Dermis microvascular lymphatic vessel endothelial cell (primary cell): ENCODE data around the gene HYAL3. TPM values are rescaled to one million over a fixed set of nuclear protein-coding genes. Genes with fewer than 3 reads are reported as not detected.
A peak's percentile ranks its signal among the peaks of the same experiment; 100 is the strongest.

Source experiments
- DNase-seq, 2 donors: peaks; one replicate each; pipeline versions ENCODE4 v3.0.0 to v3.0.0-alpha.2; 2010; ENCODE audit warnings: low read depth in 2 of 2
- total RNA-seq: library from RNA; depleted of rRNA; stranded (reverse); fragments of >200 nt; gene quantifications from 2 replicates; pipeline ENCODE4 v1.2.1, GENCODE V29; 2014

The HYAL3 gene
- 17.5 and 23.6 TPM in 2 replicates for total RNA-seq

GRCh38 chr3:50298836-50299637 lies at the start of gene HYAL3, which contains the start of gene NAA80:
HYAL3 (minus strand) TSS chr3:50299405; CDS start chr3:50295602, 3,803 bp downstream.
NAA80 (minus strand) TSS chr3:50299405; CDS start chr3:50297463, 1,942 bp downstream.
- DNase-seq = peak; percentile 99 to 100

- peak in 1 of 2 donors; percentile 78 for DNase-seq
These were observed 48.1 kb upstream of the HYAL3 start for GRCh38 chr3:50347187-50347813.

- DNase-seq = no peak
These were observed 46.5 kb upstream of the HYAL3 start, which contains the start of gene ZMYND10 for GRCh38 chr3:50345586-50346234. ZMYND10 (minus strand) TSS chr3:50345732; CDS start chr3:50345579, 153 bp downstream.

GRCh38 chr3:50345008-50345407 lies 45.8 kb upstream of the HYAL3 start:
- no peak for DNase-seq

GRCh38 chr3:50342813-50343633 lies 43.8 kb upstream of the HYAL3 start:
- no peak for DNase-seq

- no peak for DNase-seq
These were observed 42.9 kb upstream of the HYAL3 start for GRCh38 chr3:50341996-50342650.

- no peak for DNase-seq
These were observed 42.3 kb upstream of the HYAL3 start for GRCh38 chr3:50341537-50341936.

- no peak for DNase-seq
These were observed 41.5 kb upstream of the HYAL3 start, which contains the start of gene RASSF1 for GRCh38 chr3:50340448-50341329. RASSF1 (minus strand) TSS chr3:50340836; CDS start chr3:50340805, 31 bp downstream.

GRCh38 chr3:50340147-50340447 lies 40.9 kb upstream of the HYAL3 start:
- no peak for DNase-seq

GRCh38 chr3:50339485-50340146 lies 40.4 kb upstream of the HYAL3 start:
- no peak for DNase-seq

- DNase-seq = no peak
These were observed 39.8 kb upstream of the HYAL3 start for GRCh38 chr3:50338965-50339364.

- DNase-seq = peak; percentile 97 to 99
These were observed 38.1 kb upstream of the HYAL3 start for GRCh38 chr3:50337175-50337861.

- peak in 1 of 2 donors; percentile 36 for DNase-seq
These were observed 37.4 kb upstream of the HYAL3 start for GRCh38 chr3:50336452-50337174.

- DNase-seq = peak in 1 of 2 donors; percentile 65
These were observed 35.3 kb upstream of the HYAL3 start for GRCh38 chr3:50334339-50335075.

- peak in 1 of 2 donors; percentile 88 for DNase-seq
These were observed 34.6 kb upstream of the HYAL3 start for GRCh38 chr3:50333744-50334328.

- no peak for DNase-seq
These were observed 32.2 kb upstream of the HYAL3 start for GRCh38 chr3:50331364-50331907.

- no peak for DNase-seq
These were observed 31.1 kb upstream of the HYAL3 start for GRCh38 chr3:50330330-50330729.
